Activated CD4-positive, alpha-beta T cell treated with anti-CD3 and anti-CD28 coated beads for 36 hours (primary cell): ENCODE measurements around the gene SPOPL. TPM values are rescaled to one million over a fixed set of nuclear protein-coding genes. Genes with fewer than 3 reads are reported as not detected.
"Not testable (repeated sequence)": the region's sequence is repeated elsewhere in the genome, so short reads cannot be mapped to it uniquely, and the experiment has no call there.

Experiments
- ATAC-seq: fragments of 200-7000 bp; cut with Tn5 transposase; one replicate; pipeline ENCODE4 v1.10.0; 2021; ENCODE audit warnings: mild to moderate bottlenecking, moderate library complexity
- CTCF ChIA-PET: fragments of 350-600 bp; sonication (Branson Sonifier 250); formaldehyde crosslinking; loops from one replicate; lab custom pipeline; 2021; ENCODE audit warnings: antibody characterized with exemption; lab: Charles Lee
- POLR2A ChIA-PET: fragments of 350-600 bp; sonication (Branson Sonifier 250); formaldehyde crosslinking; loops from one replicate; lab custom pipeline; 2021; ENCODE audit warnings: antibody characterized with exemption, inconsistent platforms; lab: Charles Lee
- DNase-seq: peaks from one replicate; pipeline ENCODE4 v3.0.0-alpha.2; 2020
- H3K27ac Mint-ChIP-seq: one replicate; pipeline ENCODE4 v1.8.0; 2021; ENCODE audit warnings: mixed read lengths
- H3K27me3 Mint-ChIP-seq: one replicate; pipeline ENCODE4 v1.8.0; 2021; ENCODE audit warnings: mixed read lengths
- H3K36me3 Mint-ChIP-seq: one replicate; pipeline ENCODE4 v1.8.0; 2021; ENCODE audit warnings: low read depth, mixed read lengths
- H3K4me1 Mint-ChIP-seq: one replicate; pipeline ENCODE4 v1.8.0; 2021; ENCODE audit warnings: mixed read lengths
- H3K4me3 Mint-ChIP-seq: one replicate; pipeline ENCODE4 v1.8.0; 2021; ENCODE audit warnings: mild to moderate bottlenecking, moderate library complexity, mixed read lengths
- H3K9me3 Mint-ChIP-seq: one replicate; pipeline ENCODE4 v1.8.0; 2021; ENCODE audit warnings: low read depth, mixed read lengths
- intact Hi-C, 2 experiments: fragments of 100-400 bp; cut with DNase I in 1 of 2; cut with micrococcal nuclease in 1 of 2; formaldehyde crosslinking; loops; one replicate each; pipeline versions ENCODE4 v1.14.2 to v1.15.1; 2022 to 2024; cut with DNase I, micrococcal nuclease
- total RNA-seq, 2 experiments: library from RNA; stranded (reverse); gene quantifications; one replicate each; pipeline ENCODE4 v1.2.3, GENCODE V29; 2021

The SPOPL gene
- 10 to 100 TPM in 1 of 2 experiments, 1 to 10 TPM in 1; 9.4 to 10.8 TPM for total RNA-seq

DNA sequence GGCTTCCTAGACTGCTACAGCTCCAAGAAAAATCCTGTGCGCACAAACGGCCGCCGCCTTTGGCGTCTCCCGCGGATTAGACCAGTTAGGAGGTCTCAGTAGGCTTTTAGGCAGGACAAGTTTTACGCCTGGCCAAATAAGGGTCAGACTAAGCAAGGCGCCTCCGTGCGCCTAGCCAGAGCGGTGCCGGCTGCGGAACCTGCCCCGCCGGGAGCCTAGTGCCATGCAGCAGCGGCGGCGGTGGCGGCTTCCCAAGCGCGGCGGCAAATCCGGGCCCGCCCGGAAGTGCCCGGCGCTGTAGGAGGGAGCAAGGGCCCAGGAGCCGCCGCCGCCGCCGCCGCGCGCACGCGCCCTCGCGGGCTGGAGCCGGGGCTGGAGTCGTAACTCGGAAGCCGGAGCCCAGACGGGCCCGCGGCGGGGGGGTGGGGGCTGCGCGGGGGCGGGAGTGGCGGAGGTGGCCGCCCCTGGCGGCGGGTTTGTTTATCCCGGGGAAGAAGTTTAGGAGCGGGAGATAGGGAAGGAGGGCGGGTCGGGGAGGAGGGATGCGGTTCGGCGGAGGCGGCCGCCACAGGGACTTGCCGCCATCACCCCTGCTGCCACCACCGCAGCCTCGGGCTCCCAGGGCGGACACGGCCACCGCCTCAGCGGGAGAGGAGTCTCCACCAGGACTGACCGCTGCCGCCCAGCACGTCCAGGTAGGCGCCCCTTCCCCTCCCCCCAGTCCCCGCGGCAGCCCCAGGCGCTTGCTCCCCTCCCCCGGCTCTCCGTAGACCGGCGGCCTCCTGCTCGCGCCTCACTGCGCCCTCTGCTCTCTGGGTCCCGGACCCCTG, at the start of gene SPOPL:
SPOPL (plus strand) TSS at position 346 of the 830 bp plus-strand sequence. CDS start 48,447 bp downstream, outside the sequence.
- POLR2A ChIA-PET, result interaction anchor here (0.6 to 2.1 kb wide), 2 partner anchors 14 to 167 kb away, joined by 3 to 7 read pairs; no protein-coding TSS in a partner anchor
- no peaks in the 10 kb centered on the region for H3K27me3 Mint-ChIP-seq
- intact Hi-C loops, result no loop called here
- peak; percentile 92 for DNase-seq
- peaks cover 5% of the 10 kb centered on the region for H3K36me3 Mint-ChIP-seq
- H3K27ac Mint-ChIP-seq, result peak within 1 kb of the TSS; percentile 96
- no peaks in the 10 kb centered on the region for H3K9me3 Mint-ChIP-seq
- peak; percentile 80 for ATAC-seq
- peak within 1 kb of the TSS; percentile 97 for H3K4me3 Mint-ChIP-seq
- H3K4me1 Mint-ChIP-seq, result peaks cover 36% of the 10 kb centered on the region
- CTCF ChIA-PET, result interaction anchor here (0.6 kb wide), 1 partner anchor 99 kb away, joined by 3 read pairs; no protein-coding TSS in a partner anchor

DNA sequence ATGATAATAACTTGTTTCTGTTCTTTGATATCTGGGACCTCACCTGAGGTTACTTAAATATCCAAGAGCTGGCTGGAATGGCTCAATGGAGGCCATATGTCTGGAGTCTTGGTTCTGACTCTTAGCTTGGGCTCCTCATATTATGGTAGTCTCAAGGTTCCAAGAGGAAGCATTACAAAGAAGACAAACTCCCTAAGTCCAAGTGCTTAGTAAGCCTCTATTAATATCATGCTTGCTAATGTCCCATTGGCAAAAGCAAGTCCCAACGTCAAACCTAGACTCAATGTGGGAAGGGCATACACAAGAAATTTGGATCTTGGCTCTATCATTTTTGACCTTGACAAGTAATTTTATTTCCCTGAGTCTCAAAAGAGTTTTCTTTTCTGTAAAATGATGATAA, 49.2 kb upstream of the SPOPL start:
- Mint-ChIP-seq H3K27ac (no peak overlapping the region), H3K27me3 (peaks cover 5% of the 10 kb centered on the region), H3K36me3 (no peaks in the 10 kb centered on the region), H3K4me3 (no peak overlapping the region), H3K9me3 (no peaks in the 10 kb centered on the region), H3K4me1 (no peaks in the 10 kb centered on the region)
- CTCF ChIA-PET, result interaction anchor here (0.5 kb wide), 1 partner anchor 251 kb away, joined by 3 read pairs; no protein-coding TSS in a partner anchor
- POLR2A ChIA-PET, result no interaction called here
- DNase-seq, result no peak
- ATAC-seq, result no peak
- intact Hi-C loops, result no loop called here

DNA sequence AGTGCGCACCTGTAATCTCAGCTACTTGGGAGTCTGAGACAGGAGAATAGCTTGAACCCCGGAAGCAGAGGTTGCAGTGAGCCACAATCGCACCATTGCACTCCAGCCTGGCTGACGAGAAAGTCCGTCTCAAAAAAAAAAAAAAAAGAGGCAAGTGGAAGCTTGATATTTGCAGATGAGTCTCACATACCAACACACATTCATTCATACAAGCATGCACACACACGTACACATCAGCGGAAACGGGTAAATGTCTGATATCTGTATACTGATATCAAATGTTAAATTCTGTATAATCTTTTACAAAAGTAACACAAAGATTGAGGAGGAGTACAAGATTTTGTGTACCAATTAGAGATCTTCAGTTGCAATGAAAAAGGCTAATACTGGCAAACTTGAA, 47.8 kb upstream of the SPOPL start:
- Mint-ChIP-seq H3K9me3 (peaks cover 11% of the 10 kb centered on the region), H3K4me1 (no peaks in the 10 kb centered on the region), H3K36me3 (peaks cover 3% of the 10 kb centered on the region), H3K27me3 (peaks cover 5% of the 10 kb centered on the region), H3K4me3 (no peak overlapping the region), H3K27ac (no peak overlapping the region)
- no peak for ATAC-seq
- no peak for DNase-seq
- ChIA-PET POLR2A (no interaction called here), CTCF (interaction anchor here (0.6 kb wide), 1 partner anchor 317 kb away, joined by 4 read pairs; no protein-coding TSS in a partner anchor)
- intact Hi-C loops, result no loop called here

DNA sequence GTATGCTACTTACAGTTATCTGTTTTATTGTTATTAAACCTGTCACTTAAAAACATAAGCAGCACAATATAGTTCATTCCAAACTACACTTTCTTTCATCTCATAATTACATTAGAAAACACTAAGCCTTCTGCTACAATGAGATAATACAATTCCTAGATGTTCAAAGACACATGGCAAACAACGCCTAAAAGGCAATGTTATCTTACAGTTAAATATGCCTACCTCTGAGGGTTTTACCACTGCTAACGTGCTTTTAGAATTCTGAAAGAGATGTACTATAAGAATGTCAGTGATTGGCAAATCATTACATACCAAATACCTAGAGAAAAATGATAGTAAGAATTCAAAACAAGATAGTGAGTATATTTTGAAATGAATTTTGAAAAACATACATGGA, 46.8 kb upstream of the SPOPL start:
- no peak overlapping the region for H3K4me3 Mint-ChIP-seq
- ATAC-seq (no peak), DNase-seq (no peak)
- intact Hi-C loops, result no loop called here
- ChIA-PET CTCF (no interaction called here), POLR2A (no interaction called here)
- H3K4me1 Mint-ChIP-seq, result no peaks in the 10 kb centered on the region
- peaks cover 13% of the 10 kb centered on the region for H3K9me3 Mint-ChIP-seq
- peaks cover 5% of the 10 kb centered on the region for H3K27me3 Mint-ChIP-seq
- H3K36me3 Mint-ChIP-seq, result peaks cover 5% of the 10 kb centered on the region
- no peak overlapping the region for H3K27ac Mint-ChIP-seq

DNA sequence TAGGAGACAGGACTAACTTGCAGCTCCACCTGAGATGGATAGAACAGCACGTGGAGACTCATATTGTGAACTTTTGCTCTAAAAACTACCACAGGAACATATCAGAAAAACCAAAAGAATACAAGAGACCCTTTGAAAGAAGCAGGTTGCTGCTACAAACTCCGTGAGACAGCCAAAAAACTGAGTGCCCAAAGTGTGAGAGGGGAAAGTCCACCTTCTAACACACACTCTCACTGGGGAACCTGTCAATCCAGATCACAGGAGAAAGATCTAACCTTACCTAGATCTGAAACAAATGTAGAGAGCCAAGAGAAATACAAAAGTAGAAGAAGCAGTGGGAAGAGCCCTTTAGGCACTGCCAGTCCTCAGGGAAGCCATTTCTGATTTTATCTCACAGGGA, 46.3 kb upstream of the SPOPL start:
- Mint-ChIP-seq H3K4me1 (no peaks in the 10 kb centered on the region), H3K36me3 (peaks cover 5% of the 10 kb centered on the region), H3K27me3 (peaks cover 5% of the 10 kb centered on the region), H3K9me3 (peaks cover 13% of the 10 kb centered on the region), H3K27ac (no peak overlapping the region), H3K4me3 (no peak overlapping the region)
- POLR2A ChIA-PET, result no interaction called here
- ATAC-seq (no peak), DNase-seq (no peak)
- intact Hi-C loops, result no loop called here
- CTCF ChIA-PET, result no interaction called here

DNA sequence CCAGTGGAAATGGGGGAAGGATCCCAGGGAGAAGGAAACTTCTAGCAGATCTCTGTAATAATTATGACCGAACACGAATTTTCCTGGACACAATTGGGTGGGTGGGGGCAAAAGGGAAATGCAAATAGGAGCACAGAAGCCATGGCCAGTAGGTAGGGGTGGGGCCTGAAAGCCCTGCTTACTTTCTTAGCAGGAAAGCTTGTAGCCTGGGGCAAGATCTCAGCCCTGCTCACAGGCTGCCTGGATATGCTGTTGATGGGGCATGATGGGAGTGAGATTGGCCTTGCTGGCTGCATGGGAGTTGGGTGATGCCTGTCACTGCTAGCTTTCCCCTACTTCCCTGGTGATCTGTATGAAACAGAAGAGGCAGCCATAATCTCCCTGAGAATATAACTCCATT, 45.9 kb upstream of the SPOPL start:
- H3K36me3 Mint-ChIP-seq, result peaks cover 5% of the 10 kb centered on the region
- intact Hi-C loops, result no loop called here

DNA sequence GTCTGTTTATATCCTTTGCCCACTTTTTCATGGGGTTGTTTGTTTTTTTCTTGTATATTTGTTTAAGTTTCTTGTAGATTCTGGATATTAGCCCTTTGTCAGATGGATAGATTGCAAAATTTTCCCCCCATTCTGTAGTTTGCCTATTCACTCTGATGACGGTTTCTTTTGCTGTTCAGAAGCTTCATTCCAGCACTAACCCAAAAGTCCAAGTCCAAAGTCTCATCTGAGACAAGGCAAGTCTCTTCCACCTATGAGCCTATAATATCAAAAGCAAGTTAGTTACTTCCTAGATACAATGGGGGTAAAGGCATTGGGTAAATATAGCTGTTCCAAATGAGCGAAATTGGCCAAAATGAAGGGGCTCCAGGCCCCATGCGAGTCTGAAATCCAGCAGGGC, 38.9 kb upstream of the SPOPL start:
- H3K27ac Mint-ChIP-seq, H3K36me3 Mint-ChIP-seq, CTCF ChIA-PET, DNase-seq, ATAC-seq, H3K4me3 Mint-ChIP-seq, POLR2A ChIA-PET, H3K27me3 Mint-ChIP-seq, intact Hi-C loops, H3K4me1 Mint-ChIP-seq: not testable (repeated sequence)
- H3K9me3 Mint-ChIP-seq, result peaks cover 24% of the 10 kb centered on the region

More for the DNA sequence above, 45.9 kb upstream of the SPOPL start:
- ChIA-PET POLR2A (no interaction called here), CTCF (no interaction called here)
- H3K27me3 Mint-ChIP-seq, result peaks cover 5% of the 10 kb centered on the region
- H3K27ac Mint-ChIP-seq, result no peak overlapping the region
- H3K4me3 Mint-ChIP-seq, result no peak overlapping the region
- H3K9me3 Mint-ChIP-seq, result peaks cover 13% of the 10 kb centered on the region
- ATAC-seq (no peak), DNase-seq (no peak)
- no peaks in the 10 kb centered on the region for H3K4me1 Mint-ChIP-seq

DNA sequence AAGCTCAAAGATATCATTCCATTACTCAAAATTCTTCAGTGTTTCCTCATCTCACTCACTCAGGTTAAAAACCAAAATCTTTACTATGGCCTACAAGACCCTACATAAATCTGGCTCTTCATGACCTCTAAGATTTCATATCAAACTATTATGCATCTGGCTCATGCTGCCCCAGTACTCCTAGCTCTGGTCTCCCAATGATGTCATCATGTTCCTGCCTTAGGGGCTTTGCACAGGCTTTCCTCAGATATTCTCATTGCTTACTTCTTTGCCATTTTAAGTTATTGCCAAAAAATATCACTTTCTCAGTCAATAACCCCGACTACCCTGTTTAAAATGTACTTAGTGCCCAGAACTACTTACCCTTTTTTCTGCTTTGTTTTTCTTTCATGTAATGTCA, 33.0 kb upstream of the SPOPL start:
- Mint-ChIP-seq H3K9me3 (no peaks in the 10 kb centered on the region), H3K4me3 (no peak overlapping the region), H3K4me1 (no peaks in the 10 kb centered on the region), H3K27ac (no peak overlapping the region), H3K27me3 (peaks cover 2% of the 10 kb centered on the region), H3K36me3 (no peaks in the 10 kb centered on the region)
- intact Hi-C loops, result no loop called here
- DNase-seq (no peak), ATAC-seq (no peak)
- ChIA-PET POLR2A (no interaction called here), CTCF (no interaction called here)

DNA sequence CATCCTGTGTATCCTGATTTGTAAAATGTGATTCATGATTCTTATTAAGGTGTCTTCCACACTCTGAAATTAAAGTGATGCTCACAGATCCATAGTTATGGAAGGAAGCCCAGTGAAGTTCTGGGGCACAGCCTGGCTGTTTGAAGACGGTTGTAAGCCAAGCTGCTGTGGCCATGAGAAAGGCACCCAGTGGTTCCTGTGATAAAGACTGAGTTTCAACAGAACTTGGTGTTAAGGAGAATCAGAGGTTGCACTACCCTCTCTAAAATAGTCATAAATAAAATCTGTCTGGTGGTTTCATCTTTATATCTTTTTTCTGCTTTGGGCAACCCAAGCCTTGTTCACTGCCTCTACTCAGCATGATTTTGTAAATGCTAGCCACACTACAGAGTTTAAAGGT, 32.2 kb upstream of the SPOPL start:
- ATAC-seq, result no peak

DNA sequence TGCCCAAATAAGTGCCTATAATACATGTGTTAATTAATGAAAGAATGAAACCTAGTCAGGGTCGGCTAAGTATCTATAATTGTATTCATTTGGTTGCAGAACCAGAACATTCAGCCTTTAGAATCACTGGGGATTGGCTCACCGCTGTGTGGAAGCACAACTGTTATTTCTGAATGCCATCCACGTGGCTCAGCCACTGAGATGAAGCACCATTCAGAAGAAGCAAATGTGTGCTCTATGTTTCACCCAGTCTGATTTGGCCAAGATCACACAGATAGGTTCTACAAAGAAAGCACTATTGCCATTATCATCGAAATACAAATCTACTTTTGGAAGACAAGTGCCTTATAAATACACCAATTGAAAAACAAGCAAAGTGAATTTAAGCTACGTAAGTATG, 30.6 kb upstream of the SPOPL start:
- no peak for DNase-seq
- Mint-ChIP-seq H3K27ac (no peak overlapping the region), H3K4me3 (no peak overlapping the region)

More for the DNA sequence above, 32.2 kb upstream of the SPOPL start:
- Mint-ChIP-seq H3K36me3 (no peaks in the 10 kb centered on the region), H3K4me3 (no peak overlapping the region), H3K4me1 (no peaks in the 10 kb centered on the region), H3K27me3 (peaks cover 2% of the 10 kb centered on the region), H3K27ac (no peak overlapping the region), H3K9me3 (no peaks in the 10 kb centered on the region)
- CTCF ChIA-PET, result no interaction called here
- intact Hi-C loops, result no loop called here
- POLR2A ChIA-PET, result no interaction called here
- no peak for DNase-seq

DNA sequence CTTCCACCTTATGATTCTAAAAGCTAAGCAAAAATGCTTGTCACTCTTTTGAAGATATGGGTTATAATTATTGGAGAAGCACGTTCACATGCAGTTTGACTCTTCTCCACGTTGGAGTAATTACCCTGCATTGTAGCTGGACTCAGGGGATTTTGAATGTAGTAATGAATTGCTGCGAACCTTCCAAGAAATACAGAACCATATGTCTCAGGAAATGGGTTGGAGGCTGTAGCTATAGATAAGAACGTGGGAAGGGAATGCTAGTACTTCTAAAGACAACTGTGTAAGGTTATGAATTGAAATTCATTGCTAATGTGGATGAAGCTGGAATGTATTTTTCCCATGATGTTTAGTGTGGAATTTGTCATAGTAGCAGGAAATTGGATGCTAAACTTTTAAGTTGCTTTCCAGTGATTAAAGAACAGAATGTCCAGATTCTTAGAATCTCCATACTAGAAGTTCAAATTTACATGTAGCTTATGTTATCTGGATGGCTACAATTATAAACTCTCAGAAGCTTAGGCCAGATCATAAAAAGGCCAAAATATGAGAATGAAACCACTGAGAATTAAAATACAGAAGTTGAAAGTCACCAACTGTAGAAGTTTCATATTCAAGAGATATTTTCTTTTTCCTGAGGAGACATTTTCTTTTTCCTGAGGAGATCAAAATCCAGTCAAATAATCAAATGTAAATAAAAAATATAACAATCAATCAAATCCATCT, 27.3 kb upstream of the SPOPL start:
- POLR2A ChIA-PET, result no interaction called here
- intact Hi-C loops, result no loop called here
- ATAC-seq, result no peak
- H3K36me3 Mint-ChIP-seq, result no peaks in the 10 kb centered on the region
- no peaks in the 10 kb centered on the region for H3K9me3 Mint-ChIP-seq
- DNase-seq, result no peak
- CTCF ChIA-PET, result interaction anchor here (0.7 to 1.6 kb wide), 2 partner anchors 9 to 100 kb away, joined by 3 to 4 read pairs; no protein-coding TSS in a partner anchor
- peaks cover 2% of the 10 kb centered on the region for H3K27me3 Mint-ChIP-seq
- no peak overlapping the region for H3K4me3 Mint-ChIP-seq
- no peaks in the 10 kb centered on the region for H3K4me1 Mint-ChIP-seq
- H3K27ac Mint-ChIP-seq, result no peak overlapping the region

More for the DNA sequence above, 30.6 kb upstream of the SPOPL start:
- Mint-ChIP-seq H3K4me1 (no peaks in the 10 kb centered on the region), H3K27me3 (peaks cover 2% of the 10 kb centered on the region), H3K9me3 (no peaks in the 10 kb centered on the region), H3K36me3 (no peaks in the 10 kb centered on the region)
- CTCF ChIA-PET, result no interaction called here
- no peak for ATAC-seq
- intact Hi-C loops, result no loop called here
- POLR2A ChIA-PET, result no interaction called here
